AG20443 (cell line): ENCODE results near the gene ALPP.
"Not testable (repeated sequence)": the region's sequence is repeated elsewhere in the genome, so short reads cannot be mapped to it uniquely, and the experiment has no call there.

Experiments
- DNase-seq: peaks from one replicate; pipeline ENCODE4 v3.0.0; 2012; ENCODE audit warnings: low spot score, mixed read lengths

ALPP gene

DNA sequence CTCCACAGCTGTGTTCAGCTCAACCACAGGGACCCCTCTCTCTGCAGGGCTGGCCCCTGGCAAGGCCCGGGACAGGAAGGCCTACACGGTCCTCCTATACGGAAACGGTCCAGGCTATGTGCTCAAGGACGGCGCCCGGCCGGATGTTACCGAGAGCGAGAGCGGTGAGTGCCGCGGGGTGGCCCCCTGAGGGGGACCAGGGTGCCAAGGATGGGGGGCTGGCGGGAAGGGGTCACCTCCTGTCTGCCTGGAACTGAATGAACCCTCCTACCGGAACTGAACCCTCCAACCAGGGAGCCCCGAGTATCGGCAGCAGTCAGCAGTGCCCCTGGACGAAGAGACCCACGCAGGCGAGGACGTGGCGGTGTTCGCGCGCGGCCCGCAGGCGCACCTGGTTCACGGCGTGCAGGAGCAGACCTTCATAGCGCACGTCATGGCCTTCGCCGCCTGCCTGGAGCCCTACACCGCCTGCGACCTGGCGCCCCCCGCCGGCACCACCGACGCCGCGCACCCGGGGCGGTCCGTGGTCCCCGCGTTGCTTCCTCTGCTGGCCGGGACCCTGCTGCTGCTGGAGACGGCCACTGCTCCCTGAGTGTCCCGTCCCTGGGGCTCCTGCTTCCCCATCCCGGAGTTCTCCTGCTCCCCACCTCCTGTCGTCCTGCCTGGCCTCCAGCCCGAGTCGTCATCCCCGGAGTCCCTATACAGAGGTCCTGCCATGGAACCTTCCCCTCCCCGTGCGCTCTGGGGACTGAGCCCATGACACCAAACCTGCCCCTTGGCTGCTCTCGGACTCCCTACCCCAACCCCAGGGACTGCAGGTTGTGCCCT, 2.9 kb downstream of the ALPP start:
- DNase-seq: not testable (repeated sequence)

DNA sequence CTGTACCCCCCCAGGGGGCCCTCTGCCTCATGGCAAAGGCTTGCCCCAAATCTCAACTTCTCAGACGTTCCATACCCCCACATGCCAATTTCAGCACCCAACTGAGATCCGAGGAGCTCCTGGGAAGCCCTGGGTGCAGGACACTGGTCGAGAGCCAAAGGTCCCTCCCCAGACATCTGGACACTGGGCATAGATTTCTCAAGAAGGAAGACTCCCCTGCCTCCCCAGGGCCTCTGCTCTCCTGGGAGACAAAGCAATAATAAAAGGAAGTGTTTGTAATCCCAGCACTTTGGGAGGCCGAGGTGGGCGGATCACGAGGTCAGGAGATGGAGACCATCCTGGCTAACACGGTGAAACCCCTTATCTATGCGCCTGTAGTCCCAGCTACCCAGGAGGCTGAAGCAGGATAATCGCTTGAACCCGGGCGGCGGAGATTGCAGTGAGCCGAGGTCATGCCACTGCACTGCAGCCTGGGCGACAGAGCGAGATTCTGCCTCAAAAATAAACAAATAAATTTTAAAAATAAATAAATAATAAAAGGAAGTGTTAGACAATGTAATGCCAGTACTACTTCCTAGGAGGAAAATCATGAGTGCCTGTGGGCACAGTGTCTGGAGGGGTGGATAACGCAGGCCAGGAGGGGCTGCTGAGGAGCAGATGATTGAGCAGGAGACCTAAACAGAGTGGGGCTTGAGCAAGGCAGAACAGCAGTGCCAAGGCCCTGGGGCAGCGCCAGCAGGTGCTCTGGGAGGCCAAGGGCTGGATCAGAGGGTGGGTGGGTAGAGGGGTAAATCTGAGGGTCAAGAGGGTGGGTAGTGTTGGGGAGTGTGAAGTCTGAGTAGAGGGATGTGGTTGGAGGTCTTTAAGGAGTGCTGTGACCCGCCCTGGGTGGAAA, 4.0 kb downstream of the ALPP start:
- DNase-seq: no peak

DNA sequence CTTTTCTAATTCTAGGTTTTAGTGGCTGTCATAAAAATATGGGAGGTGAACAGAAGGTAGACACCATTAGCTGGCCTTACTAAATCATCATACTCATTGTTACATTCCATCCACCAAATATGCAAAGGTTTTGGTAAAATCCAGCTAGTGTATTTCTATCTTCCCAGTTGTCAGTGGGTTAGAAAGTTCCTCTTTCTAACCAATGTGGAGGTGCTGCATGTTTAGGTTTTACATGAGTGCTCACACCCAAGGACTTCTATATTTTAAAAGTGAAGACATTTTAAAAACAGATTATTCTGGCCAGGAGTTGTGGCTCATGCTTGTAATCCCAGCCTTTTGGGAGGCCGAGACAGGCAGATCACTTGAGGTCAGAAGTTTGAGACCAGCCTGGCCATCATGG, 5.9 kb downstream of the ALPP start:
- no peak for DNase-seq

DNA sequence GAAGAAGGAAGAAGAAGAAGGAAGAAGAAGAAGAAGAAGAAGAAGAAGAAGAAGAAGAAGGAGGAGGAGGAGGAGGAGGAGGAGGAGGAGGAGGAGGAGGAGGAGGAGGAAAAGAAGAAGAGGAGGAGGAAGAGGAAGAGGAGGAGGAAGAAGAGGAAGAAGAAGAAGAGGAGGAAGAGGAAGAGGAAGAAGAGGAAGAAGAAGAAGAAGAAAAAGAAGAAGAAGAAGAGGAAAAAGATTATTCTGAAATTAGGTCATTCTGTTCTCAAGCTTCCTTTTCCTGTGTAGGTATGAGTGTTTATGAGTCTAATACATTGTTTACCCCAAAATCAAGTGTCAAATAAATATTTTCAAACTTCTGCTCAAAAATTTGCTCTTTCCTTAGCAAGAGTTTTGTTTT, 6.5 kb downstream of the ALPP start:
- DNase-seq: not testable (repeated sequence)

DNA sequence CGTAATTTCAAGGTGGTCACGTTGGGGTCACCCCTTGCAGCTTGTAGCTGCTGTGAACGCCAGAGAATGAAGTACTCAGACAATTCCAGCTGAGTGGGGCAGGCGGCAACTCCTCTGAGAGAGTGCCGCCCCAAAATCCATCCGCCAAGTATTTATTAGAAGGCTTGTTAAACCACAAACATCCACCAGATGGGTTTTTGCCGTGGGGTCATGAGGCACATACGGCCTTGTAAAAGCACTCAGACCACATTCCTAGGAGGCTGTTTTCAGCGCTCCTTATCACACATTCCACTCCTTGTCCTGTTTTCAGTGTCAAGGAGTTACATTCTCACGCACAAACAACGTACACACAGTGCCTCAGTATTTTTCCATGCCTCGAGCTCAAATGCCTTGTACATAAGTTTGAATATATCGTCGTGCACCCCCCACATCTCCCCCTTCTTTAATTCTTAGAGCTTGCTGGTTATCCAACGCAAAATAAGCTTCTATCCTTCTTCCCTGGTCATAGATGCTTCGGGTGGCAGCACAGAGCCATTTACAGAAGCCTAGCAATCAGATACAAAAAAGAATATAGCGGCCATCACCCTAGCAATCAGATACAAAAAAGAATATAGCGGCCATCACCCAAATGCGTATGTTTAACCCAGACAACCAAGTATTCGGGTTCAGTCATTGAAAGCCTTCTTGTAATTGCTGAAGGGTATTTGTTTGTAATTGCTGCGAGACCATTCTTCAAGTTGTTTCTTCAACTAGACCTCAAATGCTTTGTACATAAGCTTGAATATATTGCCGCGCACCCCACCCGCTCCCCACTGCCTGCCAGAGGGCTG, 7.3 kb downstream of the ALPP start:
- peak; percentile 76 for DNase-seq

DNA sequence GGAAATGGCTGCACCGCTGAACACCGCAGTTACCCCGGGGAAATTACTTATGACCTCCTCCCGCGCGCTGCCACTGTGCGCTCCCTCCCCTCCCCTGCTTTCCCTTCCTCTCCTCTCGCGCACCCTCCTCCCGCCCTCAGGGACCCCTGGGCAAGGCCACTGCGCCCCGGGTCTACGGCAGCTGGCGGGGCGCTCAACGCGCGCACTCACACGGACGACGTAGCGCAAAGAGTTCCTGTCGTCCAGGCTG, 7.9 kb downstream of the ALPP start:
- DNase-seq: no peak

DNA sequence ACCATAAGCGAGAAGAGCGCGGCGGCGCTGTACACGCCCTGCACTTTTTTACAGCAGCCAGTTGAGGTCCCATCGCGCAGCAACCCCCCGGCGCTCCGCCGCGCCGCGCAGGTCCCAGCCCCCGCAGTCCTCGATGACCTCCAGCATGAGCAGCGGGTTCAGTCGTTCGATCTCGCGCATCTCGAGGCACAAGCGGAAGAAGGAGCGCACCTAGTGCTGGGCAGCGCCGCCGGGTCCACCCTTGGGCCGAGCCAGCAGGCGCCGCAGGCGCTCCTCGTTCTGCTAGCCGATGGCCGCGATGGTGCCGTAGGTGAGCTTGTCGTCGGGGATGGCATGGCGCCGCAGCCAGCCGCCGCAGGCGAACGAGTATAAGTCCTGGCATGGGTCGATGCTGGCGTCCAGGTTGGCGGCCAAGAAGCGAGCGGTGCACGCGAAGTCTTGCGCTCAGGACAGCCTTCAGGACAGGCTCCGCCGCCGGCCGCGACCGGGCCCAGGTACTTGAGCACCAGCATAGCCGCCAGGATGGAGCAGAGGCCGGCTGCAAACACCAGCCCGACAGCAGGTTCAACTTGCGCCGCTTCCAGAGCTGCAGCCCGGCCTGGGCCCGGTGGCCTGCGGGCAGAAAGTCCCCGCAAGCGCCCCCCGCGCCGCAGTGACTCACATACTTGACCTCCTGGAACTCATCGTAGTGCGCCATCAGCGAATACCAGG, 8.3 kb downstream of the ALPP start:
- DNase-seq: no peak

DNA sequence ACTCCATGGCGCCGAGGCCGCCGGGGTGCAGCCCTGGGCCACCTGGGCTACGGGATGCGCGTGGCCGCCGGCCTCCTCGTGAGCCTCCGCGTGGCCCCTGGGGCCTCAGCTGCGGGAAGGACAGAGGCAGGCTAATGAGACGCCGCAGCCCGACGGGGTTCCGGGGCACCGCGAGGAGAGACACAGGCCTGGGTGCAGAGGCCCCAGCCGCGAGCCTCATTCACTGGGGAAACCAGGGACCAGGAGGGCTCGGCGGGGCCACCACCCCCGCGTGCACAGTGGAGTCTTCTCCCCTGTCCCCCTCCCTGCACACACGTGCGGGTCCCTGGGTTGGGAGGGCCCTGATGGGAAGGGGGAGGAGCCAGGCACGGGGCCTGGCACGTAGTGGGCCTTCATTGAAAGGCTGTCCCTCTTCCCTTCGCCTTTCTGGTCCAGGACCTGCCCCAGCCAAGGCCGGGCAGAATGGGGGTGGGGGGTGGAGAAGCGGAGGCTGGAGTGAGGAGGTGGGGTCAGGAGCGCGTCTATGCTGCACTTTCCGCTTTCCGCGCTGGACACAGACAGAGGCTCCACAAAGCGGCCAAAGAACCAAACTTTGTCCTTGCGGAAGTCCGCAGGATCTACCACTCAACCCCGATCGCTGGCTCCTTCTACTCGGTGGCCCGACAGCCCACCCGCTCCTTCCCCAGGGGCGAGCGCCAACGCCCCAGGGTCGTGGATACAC, 9.1 kb downstream of the ALPP start:
- no peak for DNase-seq

DNA sequence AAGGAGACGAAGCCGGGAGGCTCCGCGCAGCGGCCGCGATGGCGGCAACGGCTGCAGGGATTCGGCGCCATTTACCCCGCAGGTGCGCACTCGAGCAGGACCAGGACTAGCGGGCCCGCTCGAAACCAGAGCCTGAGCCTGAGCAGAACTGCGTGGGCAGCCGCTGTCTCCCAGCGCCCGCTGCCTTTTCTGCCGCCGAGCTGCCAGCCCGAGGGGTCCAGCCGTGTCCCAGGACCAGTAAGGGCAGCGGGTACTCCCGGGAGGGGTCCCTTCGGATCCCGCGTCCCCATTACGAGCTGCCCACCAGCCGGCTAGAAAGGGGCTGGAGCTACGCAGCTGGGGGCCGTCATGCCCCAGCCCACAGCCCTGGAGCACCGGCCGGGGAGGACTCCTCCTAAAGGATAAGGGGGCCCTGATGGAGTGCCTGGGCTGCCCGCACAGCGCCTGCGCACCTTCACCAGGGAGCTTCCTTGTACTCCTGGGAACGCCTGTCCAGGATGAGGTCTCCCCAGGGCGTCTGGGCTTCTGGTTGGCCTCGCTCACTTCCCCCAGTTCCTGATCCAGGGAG, 9.9 kb downstream of the ALPP start:
- no peak for DNase-seq

DNA sequence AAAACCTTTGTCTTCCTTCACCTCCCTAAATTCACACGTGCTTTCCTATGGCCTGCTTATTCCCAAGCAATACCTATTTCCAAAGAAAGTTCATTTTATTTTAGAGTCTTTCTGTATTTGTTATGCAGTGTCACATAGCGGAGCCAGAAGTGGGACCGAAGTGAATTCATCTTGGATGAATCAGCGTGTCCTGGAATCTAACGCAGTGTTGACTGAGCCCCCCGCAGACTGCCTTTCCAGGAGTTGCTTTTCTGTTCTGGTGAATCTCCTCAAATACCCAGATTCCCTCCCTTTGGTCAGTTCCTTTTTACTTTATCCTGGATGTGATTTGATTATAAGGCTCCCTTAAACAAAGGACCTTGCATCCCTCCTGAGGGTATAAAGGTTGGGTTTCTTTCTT, 10.8 kb downstream of the ALPP start:
- DNase-seq: no peak

DNA sequence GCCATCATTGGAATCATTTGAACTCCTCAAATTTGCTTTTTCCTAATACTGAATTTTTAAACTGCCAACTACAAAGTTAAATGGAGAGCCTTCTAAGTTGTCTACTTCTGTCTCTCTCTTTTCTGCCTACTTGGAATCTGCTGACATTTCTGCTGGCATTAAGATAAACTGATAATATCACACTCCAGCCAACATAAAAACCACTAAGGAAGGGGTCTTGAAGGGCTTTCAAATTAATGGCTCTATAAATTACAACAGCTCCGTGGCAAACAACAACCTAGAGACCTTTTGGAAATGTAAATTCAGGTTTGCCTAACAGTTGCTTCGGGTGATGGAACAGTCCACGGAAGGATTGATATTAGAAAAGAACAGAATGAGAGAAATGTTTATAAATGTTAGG, 12.1 kb downstream of the ALPP start:
- DNase-seq: no peak

DNA sequence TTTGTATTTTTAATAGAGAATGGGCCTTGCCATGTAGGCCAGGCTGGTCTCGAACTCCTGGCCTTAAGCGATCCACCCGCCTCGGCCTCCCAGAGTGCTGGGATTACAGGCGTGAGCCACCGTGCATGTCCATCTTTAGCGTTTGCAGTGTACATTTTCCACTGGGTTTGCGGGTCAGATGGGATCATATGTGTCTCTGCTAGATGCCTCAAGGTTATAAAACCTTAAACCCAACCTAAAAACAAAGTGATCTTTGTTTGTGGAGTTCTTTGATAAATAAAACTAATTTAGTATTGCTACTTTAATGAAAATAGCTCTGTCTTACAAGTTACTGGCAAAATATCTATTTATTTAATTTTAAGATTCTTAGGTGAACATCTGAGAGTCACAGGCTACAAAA, 15.0 kb downstream of the ALPP start:
- DNase-seq: no peak

DNA sequence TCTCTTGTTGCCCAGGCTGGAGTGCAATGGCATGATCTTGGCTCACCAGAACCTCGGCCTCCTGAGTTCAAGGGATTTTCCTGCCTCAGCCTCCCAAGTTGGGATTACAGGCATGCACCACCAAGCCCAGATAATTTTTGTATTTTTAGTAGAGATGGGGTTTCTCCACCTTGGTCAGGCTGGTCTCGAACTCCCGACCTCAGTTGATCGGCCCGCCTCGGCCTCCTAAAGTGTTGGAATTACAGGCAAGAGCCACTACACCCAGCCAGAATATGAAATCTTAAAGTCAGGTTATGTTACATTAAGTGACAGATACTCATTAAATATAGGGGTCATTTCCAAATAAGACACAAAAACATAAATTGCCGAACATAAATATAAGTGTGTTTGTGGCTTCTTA, 15.9 kb downstream of the ALPP start:
- not testable (repeated sequence) for DNase-seq

DNA sequence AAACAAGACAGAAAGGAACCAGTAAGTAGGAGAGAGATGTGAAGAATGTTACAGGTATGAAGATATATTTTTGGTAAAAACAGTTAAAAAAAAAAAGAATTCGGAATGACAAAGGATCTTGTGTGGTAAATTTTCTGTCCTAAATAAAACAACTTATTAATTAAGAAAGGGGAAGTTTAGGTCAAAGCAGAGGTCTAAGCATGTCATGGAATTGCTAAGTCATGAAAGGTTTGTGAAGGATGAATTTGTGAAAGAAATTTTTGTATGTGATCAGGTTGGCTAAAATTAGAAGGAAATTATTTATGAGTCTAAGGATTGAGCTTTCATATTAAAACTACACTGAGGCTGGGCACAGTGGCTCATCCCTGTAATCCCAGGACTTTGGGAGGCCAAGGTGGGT, 17.0 kb downstream of the ALPP start:
- DNase-seq: no peak

DNA sequence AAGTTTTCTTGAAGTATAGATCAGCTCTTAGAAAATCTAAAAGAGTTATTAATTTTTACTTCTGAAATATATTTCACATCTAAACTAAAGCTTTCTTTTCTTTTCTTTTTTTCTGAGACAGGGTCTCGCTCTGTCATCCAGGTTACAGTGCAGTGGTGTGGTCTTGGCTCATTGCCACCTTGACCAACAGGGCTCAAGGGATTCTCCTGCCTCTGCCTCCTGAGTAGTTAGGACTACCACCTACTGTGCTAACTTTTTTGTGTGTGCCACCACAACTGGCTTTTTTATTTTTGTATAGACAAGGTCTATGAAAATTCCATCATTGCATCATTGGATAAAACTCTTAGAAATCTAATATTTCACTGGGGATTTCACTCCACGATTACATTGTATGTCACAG, 18.1 kb downstream of the ALPP start:
- no peak for DNase-seq

DNA sequence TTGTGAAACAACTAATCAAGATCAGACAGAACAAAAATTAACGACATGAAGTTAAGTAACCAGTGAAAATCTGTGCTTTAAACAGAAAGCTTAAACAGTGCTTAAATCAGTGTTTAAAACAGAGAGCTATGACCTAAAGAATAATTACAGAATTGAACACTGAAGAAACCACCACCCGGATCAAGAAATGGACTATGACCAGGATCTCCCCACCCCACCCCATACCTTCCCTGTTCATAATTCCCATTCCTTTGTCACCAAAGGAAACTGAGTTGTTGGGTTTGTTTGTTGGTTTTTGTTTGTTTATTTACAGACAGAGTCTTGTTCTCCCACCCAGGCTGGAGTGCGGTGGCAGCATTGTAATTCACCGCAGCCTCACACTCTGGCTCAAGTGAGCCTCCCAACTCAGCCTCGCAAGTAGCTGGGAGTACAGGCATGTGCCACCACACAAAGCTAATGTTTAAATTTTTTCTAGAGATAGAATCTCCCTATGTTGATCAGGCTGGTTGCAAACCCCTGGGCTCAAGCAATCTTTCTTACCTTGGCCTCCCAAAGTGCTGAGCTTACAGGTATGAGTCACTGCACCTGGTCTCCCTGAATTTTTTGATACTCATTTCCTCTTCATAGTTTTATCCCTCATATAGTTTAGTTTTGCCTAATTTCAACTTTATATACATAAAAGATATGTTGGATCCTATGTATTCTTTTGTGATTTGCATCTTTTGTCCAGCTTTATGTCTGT, 19.9 kb downstream of the ALPP start:
- no peak for DNase-seq

DNA sequence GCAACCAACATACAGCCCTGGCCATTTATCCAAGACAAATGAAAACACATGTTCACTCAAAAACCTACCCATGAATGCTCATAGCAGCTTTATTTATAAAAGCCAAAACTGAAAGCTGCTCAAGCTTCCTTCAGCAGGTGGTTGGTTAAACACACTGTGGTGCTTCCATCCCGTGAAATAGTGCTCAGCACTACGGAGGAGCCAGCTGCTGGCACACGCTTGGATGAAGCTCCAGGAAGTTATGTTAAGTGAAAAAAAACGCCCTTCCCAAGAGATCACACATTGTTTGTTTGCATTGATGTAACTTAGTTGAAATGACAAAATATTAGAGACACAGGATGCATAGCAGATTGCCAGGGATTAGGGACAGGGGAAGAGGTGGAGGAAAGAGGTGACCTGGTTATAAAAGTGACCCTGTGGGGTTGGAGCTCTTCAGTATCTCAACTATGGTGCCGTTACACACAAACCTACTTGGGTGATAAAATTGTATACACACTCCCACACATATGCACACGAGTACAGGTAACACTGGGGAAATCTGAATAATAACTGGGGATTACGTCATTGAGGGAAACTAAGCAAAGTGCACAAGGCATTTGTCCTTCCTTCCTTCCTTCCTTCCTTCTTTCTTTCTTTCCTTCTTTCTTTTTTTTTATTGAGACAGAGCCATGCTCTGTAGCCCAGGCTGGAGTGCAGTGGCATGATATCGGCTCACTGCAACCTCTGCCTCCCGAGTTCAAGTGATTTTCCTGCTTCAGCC, 21.9 kb downstream of the ALPP start:
- no peak for DNase-seq

DNA sequence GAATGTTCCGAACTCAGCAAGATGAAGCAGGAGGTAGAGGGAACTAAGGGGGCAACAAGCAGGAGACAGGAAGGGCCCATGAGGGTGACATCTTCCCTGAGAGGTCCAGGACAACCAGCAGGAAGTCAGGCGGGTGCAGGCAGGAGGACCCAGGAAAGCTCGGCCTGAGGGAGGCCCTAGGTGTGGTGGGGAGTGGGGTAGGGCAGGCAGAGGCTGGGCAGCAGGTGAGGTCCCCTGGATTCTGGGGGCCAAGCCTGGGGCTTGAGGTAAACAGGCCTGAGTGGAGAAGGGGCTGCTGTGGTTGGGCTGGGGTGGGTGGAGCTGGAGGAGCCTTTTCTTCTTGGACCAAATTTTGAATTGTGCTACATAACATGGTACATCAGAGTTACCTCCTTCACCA, 24.0 kb downstream of the ALPP start:
- no peak for DNase-seq

DNA sequence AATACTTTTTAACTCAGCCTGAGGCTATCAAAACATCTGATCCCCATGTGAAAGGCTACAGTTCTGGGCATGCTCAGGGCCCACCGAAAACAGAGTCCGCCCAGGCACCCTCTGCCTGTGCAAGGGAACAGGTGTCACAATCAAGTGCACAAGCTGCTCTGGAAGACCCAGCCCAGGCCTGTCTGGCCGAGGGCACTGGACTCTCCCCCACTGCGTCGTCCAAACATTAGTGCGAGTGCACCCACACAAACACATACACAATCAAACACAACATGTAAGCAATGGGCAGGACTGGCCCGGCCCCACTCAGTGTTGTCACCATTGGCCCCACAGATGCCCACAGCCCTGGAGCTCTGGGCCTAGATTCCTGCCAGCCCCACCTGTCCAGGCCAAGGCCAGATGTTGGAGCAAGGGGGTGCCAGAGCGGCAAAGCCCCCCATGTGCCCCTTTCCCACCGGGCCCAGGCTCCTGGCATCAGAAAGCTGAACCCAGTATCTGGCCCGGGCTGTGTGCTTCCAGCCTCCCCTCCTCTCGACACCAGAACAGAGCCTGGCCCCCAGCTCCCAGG, 27.5 kb downstream of the ALPP start:
- DNase-seq: no peak
